Measurements from ENCODE around the gene MERTK.

The MERTK gene

DNA sequence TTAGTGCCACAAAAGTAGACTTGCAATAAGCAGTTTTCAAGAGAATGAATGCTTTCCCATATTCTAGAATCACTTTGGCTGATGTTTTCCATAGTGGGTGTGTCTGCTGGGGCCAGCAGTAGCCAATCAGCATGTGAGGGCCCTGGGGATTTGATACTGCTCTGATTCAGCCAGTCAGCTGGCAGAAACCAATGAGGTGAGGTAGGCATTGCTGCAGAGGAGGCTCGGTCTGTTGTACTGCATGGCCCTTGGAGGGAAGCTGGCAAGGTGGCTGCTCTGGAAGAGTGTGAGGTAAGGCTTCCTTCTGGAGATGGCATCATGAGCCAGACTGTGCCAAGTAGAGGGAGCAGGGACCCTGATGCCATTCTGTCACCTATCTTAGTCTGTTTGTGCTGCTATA is 179.4 kb downstream of the MERTK start:
- peak; percentile 49 for DNase-seq (ENCODE audit: low spot score)
